Stimulated activated CD4-positive, alpha-beta T cell treated with anti-CD3 and anti-CD28 coated beads, Interleukin-2, amount 100 ng/mL, for 48 hours (primary cell): ENCODE data around the gene HIF3A.
A peak's percentile ranks its signal among the peaks of the same experiment; 100 is the strongest.
"Not testable (repeated sequence)": the region's sequence is repeated elsewhere in the genome, so short reads cannot be mapped to it uniquely, and the experiment has no call there.

Source experiments
- DNase-seq, 2 donors: peaks; one replicate each; pipeline ENCODE4 v3.0.0-alpha.2; 2020

HIF3A gene

GRCh38 chr19:46296722-46297461 is at the start of gene HIF3A:
Gene HIF3A (plus strand): TSS chr19:46297042. CDS start chr19:46297077, 35 bp downstream.
- no peak for DNase-seq

GRCh38 chr19:46250076-46250735 is 46.6 kb upstream of the HIF3A start:
- no peak for DNase-seq

DNA sequence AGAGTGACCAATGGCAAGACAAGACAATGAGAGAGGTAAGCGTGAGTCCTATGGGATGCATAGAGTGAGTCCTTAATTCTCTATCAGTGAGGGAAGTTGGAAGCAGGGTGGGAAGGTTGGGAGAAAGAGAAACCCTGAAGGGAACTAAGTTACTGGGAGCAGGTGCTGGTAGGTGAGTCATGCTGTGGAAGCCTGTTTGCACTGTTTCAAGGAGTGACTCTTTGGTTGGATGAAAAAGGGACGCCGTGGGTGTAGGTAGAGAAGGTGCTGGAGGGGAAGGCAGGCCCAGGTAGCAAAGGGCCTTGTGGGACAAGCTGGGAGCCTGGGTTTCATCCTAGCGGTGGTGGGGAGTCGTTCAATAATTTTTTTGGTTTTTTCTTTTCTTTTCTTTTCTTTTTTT is 45.4 kb upstream of the HIF3A start:
- no peak for DNase-seq

DNA sequence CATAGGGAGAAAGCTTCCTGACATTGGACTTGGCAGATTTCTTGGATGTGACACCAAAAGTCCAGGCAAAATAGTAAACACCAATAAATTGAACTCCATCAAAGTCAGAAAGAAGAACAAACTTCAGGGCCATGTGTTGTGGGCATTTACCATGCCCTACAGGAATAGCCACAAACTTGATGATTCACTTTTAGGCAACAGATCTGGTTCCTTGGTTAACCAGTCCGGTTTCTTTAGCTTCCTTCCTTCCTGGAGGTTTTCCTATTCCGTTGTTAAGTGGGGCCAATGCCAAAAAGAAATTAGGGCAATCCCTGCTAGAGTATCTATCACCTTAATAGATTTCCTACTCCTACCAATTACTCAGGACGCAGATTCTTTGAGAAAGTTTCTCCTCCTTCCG is 42.1 kb upstream of the HIF3A start:
- no peak for DNase-seq

GRCh38 chr19:46256855-46257254 is 40.0 kb upstream of the HIF3A start:
- no peak for DNase-seq

DNA sequence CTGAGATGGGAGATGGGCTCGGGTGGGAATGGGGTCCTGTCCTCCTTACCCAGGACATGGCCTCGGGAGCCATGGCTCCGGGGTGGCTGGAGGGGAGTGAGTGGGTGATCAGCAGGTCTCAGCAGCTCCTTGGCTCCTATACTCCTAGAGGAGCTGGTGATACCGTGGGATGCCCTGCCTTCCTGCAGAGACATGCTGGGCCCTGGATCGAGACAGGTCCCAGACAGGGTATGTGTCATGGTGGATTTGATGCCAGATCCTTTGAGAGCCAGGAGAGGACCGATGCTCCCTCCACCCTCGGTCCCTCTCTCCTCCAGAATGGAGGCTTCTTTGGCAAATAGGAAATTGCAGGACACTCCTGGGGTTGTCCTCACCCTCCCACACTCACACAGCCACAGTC is 35.3 kb upstream of the HIF3A start:
- DNase-seq: not testable (repeated sequence)

DNA sequence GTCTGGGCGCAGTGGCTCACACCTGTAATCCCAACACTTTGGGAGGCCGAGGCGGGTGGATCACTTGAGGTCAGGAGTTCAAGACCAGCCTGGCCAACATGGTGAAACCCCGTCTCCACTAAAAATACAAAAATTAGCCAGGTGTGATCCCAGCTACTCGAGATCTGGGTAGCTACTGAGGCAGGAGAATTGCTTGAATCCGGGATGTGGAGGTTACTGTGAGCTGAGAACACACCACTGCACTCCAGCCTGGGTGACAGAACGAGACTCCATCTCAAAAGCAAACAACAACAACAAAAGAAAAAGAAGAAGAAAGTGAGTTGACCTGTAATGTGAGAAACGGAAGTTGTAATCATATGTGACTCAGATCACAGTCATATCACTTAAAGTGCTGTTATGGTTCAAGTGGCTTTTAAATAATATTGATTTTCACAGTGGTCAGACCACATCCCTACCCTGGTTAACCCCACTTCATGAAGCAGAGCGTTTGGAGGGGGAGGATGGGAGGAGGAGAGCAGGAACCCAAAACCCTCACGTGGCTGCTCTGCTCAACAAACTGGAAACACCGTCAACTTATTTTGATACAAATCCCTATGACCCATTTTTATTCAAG is 34.1 kb upstream of the HIF3A start:
- peak; percentile 51 to 53 for DNase-seq

DNA sequence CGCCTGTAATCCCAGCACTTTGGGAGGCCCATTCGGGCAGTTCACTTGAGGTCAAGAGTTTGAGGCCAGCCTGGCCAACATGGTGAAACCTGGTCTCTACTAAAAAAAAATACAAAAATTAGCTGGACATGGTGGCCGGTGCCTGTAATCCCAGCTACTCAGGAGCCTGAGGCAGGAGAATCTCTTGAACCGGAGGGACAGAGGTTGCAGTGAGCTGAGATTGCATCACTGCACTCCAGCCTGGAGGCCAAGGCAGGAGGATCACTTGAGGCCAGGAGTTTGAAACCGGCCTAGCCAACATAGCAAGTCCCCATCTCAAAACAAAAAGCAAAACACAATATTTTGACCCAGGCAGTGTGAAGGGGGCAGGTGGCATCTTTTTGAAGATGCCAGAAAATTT is 32.0 kb upstream of the HIF3A start:
- DNase-seq: not testable (repeated sequence)

DNA sequence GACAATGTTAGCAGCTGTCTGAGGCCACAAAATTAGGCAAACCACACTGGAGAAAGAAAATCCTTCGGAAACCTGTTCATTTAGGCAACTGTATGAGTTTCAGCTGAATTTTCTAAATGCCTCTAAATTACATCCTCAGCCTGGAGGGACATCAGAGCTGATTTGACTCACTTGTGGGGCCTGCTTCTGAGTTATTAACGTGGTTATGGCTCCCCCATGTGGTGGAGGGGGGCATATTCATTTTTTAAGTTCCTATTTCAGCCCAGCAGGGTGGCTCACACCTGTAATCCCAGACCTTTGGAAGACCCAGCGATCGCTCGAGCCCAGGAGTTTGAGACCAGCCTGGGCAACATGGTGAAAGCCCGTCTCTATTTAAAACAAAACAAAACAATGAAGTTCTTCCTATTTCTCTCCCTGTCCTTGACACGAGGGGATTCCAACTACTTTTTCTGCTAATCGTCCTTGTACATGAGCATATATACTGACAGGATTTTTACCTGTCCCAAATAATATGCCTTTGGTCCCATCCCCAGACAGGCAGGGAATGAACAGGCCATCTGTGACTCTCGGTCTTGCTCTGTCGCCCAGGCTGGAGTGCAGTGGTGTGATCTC is 31.5 kb upstream of the HIF3A start:
- peak; percentile 69 to 72 for DNase-seq

DNA sequence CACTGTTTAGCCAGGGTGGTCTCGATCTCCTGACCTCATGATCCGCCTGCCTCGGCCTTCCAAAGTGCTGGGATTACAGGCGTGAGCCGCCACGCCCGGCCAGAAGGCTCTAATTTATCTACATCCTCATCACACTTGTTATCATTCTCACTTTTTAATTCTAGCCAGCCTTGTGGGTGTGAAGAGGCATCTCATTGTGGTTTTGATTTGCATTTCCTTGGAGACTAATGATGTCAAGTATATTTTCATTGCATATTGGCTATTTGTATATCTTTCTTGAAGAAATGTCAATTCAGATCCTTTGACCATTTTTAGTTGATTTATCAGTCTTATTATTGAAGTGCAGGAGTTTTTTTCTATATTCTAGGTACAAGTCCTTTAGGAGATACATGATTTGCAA is 27.7 kb upstream of the HIF3A start:
- DNase-seq: no peak

- DNase-seq: no peak
These were observed 26.2 kb upstream of the HIF3A start for GRCh38 chr19:46270521-46271256.

GRCh38 chr19:46271481-46272197 is 25.2 kb upstream of the HIF3A start:
- peak in 1 of 2 donors; percentile 3 for DNase-seq

GRCh38 chr19:46273931-46274330 is 22.9 kb upstream of the HIF3A start:
- not testable (repeated sequence) for DNase-seq

DNA sequence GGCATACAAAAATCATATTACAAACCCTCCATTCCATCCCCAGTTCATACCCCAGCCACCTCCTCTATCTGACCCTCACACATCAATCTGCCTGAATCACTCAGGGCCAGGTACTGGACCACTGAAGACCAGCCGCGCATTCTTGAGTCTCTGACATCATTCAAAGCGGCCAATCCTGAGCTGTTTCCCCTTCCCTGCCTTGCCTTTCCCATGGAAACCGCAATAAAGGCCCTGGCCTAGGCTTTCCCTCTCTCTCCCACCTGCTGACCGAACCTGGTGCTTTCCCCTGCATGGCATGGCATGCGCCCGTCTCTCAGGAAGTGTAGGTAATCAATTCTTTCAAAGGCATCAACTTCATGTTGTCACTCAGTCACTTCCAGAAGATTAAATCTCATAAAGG is 17.7 kb upstream of the HIF3A start:
- no peak for DNase-seq

- DNase-seq: no peak
These were observed 13.1 kb upstream of the HIF3A start for GRCh38 chr19:46283771-46284170.

GRCh38 chr19:46284635-46285034 is 12.2 kb upstream of the HIF3A start:
- no peak for DNase-seq

DNA sequence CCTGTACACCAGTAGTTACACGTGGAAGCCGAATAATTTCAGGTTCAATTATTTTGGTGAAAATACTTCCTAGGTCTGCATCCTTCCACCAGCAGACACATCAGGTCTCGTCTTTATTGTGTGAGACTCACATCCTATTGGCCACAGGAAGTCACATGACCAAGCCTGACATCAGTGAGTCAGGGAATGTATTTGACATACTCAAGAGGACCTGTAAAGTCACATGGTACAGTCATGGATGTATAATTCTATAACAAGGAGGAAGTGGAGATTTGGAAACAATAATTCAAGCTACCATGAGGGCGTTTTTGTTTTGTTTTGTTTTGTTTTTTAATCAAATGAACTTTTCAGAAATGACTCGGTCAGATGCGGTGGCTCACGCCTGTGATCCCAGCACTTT is 9.3 kb upstream of the HIF3A start:
- DNase-seq: no peak

DNA sequence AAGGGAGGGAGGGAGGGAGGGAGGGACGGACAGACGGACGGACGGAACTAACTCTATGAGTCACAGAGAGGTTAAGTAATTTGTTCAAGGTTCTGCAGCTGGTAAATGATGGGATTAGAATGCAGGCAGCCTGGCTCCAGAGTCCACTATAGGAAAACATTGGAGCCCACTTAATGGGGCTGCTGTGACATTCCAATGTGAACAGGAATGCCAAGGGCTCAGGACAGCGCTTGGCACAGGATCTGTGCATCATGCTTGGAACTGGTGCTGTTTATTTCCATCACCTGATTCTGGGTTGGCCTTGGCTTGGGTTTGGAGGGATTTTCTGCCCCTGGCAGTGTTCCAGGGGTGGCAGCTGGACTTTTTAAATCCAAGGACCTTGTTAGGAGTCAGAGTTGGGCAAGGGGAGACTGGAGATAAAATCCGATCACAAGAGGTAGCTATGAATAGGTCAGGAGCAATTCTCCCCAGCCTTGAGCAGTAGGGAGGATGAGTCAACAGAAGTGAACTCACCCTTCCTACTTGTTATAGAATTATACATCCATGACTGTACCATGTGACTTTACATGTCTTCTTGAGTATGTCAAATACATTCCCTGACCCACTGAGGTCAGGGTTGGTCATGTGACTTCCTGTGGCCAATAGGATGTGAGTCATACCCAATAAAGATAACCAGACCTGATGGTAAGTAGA is 7.8 kb upstream of the HIF3A start:
- no peak for DNase-seq

DNA sequence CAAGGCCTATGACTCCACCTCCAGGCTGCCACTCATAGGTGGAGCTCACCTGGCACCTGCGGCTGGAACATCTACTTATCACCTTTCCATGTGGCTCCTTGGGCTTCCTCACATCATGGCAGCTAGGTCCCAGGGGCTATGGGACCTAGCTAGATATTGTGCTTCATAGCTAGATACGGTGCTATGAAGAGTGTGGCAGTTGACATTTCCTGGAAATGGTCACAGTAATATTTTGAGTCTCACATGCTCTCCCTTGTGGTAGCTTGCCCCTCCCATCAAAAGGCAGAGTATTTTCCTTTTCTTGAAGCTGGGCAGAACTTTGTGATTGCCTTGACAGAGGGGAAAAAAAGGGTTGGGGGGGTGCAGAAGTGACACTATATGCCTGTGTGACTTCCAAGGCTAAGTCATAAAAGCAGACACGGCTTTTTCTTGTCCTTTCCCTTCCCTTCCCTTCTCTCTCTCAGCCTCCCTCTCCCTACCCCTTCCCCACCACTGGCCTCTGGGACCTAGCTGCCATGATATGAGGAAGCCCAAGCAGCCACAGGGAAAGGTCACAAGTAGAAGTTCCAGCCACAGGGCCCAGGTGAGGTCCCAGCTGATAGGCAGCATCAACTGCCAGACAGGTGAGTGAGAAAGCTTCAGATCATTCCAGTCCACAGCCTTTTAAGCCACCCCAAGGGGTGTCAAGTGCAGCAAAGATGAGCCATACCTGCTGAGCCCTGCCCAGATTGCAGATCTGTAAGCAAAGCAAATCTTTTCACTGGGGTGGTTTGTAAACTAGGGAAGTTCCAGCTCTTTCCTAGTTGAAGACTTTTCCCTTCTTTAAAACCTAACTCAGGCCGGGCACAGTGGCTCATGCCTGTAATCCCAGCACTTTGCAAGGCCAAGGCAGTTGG is 6.9 kb upstream of the HIF3A start:
- DNase-seq: no peak

- DNase-seq: no peak
These were observed 5.0 kb upstream of the HIF3A start for GRCh38 chr19:46291829-46292228.

DNA sequence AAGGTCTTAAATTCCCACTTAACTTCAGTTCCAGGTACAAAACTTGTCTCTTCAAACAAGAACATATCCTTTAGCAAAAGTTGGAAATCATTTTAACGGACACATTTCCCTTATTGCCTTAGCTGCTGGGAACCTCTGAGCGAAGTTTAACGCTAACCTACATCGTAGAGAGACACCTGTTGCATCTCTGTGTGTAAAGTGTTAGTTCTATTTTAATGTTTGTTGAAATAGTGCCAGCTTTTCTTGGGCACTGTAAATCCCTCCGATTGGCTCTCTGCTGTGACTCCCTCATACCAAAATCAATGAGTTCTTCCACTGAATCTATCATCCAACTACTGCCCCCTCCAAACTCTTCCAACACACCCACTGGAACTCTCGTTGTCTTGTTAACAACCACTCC is 2.3 kb upstream of the HIF3A start:
- no peak for DNase-seq
